ENCODE measurements around the gene RNF4. TPM values are rescaled to one million over a fixed set of nuclear protein-coding genes. Genes with fewer than 3 reads are reported as not detected.
"Not testable (repeated sequence)": the region's sequence is repeated elsewhere in the genome, so short reads cannot be mapped to it uniquely, and the experiment has no call there.

Gene RNF4
- total RNA-seq, 2 donors from 2014 or later = 22.5 to 37.0 TPM

- intact Hi-C loops (cut with DNase I); DNase-seq; ATAC-seq: not testable (repeated sequence)
Observed at GRCh38 chr4:2546961-2547691, 78.2 kb downstream of the RNF4 start.

GRCh38 chr4:2551118-2551517 lies 82.2 kb downstream of the RNF4 start:
- intact Hi-C loops (cut with DNase I) = no loop called here
- ATAC-seq = no peak

GRCh38 chr4:2552806-2553205 lies 83.9 kb downstream of the RNF4 start:
- DNase-seq (no peak), ATAC-seq (no peak)
- intact Hi-C loops (cut with DNase I) = no loop called here

More at GRCh38 chr4:2551118-2551517, 82.2 kb downstream of the RNF4 start:
- no peak for DNase-seq

- DNase-seq (no peak), ATAC-seq (no peak)
- intact Hi-C loops (cut with DNase I) = no loop called here
Observed at GRCh38 chr4:2558301-2558700, 89.4 kb downstream of the RNF4 start.

GRCh38 chr4:2560167-2560566 lies 91.3 kb downstream of the RNF4 start:
- ATAC-seq = peak in 1 of 2 donors; percentile 15
- DNase-seq = no peak
- intact Hi-C loops (cut with DNase I) = no loop called here

Other genes starting within 250 kb of the RNF4 start
- gene HAUS3, start 227.0 kb upstream of the RNF4 start, total RNA-seq = 1 to 10 TPM; 6.7 to 7.3 TPM
- gene POLN, start 227.0 kb upstream of the RNF4 start, total RNA-seq = 1 to 10 TPM; 2.4 to 6.3 TPM
- 10 to 100 TPM; 27.7 to 46.9 TPM for gene MXD4, start 207.0 kb upstream of the RNF4 start, total RNA-seq
- 1 to 10 TPM; 5.2 to 7.2 TPM for gene ZFYVE28, start 50.5 kb upstream of the RNF4 start, total RNA-seq
- gene CFAP99, start 50.2 kb upstream of the RNF4 start, total RNA-seq = not detected
- 10 to 100 TPM; 15.1 to 16.6 TPM for gene FAM193A, start 67.5 kb downstream of the RNF4 start, total RNA-seq

Measured in left cardiac atrium (tissue), 4 donors.